GM18867 (cell line): ENCODE measurements around the gene OMA1.
"Not testable (repeated sequence)": the region's sequence is repeated elsewhere in the genome, so short reads cannot be mapped to it uniquely, and the experiment has no call there.

Experiments used
- ATAC-seq: cut with Tn5 transposase; IDR thresholded peaks from one replicate; pipeline ENCODE4 v1.9.1; 2021; ENCODE audit warnings: mild to moderate bottlenecking, moderate library complexity; ENCODE audit not compliant: unreplicated experiment

OMA1 gene

DNA sequence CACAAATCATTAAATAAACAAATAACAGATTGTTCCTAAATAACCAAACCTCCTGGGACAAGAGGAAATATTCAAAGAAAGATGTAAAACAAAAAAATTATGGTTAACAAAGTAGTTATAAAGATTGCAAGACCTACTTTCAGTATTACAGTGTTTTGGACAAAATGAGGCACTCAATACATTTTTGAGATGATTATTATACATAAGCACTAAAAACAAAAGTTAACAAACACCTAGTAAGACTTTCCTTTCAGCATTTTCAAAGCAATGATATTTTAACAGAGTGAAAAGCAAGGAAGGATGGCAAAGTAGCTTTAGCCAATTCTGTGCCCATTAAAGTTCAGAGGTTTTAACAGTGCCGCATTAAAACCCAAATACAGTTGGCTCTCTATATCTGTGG lies 17.2 kb downstream of the OMA1 start:
- no peak for ATAC-seq

DNA sequence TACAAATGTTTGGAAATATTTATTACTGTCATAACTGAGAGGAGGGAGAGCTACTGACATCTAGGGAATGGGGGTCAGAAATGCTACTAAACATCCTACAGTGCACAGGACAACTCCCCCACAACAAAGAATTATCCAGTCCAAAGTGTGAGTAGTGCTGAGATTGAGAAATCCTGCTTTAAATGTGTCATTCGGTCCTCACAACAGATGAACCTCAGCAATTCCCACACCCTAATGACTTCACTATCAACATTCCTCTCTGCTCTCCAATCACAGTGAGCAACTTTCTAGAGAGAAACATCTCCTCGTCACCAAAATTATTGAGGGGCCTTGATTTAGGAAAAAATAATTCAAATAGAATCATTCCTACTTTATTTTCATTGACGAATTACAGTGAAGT lies 18.0 kb downstream of the OMA1 start:
- no peak for ATAC-seq

DNA sequence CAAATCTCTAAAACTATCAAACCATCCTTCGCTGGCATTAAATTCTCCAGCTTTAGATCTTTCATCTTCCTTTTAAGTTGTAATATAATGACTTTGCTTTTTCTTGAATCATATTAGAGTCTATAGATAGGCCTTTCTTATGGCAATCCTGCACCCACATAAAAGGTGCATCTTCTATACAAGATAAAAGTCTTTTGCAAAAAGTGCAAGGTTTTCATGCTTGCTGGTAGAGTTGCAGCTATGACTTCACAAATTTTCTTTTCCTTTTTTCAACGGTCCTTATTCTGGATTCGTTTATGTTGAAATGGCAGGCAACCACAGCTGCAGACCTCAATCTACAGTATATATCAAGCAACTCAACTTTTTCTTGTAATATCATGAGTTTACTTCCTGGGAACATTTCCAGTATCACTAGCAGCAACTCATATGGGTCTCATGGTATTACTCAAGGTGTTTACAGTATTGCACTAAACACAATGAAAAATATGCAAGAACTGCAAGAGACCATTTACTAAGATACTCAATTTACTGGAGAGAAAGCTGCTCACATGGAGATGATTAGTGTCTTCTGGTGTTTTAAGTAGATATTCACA lies 22.1 kb downstream of the OMA1 start:
- ATAC-seq: no peak

DNA sequence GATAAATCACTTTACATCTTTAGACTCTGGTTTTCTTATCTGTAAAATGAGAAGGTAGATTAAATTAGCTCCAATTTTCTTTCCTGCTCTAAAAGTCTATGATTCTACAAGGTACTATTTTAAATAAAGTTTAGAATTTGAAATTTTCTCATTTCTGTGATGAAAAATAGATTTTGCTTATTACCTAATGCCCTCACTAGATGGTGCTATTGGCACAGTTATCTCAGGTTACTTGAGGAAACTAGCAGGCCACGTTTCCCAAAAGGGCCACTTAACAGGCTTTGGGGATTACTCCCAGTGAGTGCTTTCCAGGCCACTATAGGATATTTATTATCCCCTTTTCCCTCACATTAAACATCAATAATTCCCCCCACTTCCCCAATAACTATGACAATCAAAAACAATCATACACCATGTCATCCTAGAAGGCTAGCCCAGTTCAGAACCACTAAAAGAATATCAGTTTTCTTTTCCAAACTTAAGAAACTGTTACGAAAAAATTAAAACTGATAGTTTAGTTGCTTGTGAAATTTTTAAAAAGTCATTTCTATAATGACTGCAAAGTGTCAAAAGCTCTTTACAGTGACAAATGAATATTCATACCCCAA lies 30.6 kb downstream of the OMA1 start:
- no peak for ATAC-seq

DNA sequence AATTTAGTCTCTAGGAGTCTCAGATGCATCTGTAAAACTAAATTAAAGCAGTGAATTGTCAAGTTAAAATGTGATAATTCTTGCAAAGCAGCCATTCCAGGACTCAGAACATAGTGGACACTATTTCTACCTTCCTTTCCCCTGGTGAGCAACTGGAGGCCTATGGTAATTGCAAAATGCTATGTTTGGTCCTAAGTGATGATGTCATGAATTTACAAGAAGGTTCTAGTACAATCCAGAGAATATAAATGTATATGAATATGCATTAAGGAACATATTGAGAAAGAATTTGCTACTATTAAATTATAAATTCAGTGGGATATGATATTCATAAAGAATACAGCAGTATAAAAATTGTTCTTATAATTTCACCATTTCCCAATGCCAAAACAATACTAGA lies 32.6 kb downstream of the OMA1 start:
- no peak for ATAC-seq

DNA sequence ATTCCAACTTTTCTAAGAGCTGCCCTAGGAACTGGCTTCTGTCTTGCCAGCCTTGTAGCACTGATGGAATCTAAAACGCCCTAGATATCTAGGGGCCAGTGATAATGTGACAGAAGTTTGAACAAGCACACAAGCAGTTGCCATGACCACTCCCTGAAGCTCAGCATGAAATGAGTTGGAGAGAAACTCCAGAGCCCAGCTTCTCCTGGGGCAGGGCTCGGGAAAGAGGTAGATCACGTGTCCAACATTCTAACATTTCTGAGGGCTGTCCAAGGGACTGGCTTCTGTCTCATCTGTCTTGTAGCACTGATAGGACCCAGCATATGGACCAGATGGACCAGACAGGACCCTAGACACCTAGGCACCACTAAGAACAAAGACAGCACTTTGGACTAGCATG lies 37.9 kb downstream of the OMA1 start:
- ATAC-seq: no peak

DNA sequence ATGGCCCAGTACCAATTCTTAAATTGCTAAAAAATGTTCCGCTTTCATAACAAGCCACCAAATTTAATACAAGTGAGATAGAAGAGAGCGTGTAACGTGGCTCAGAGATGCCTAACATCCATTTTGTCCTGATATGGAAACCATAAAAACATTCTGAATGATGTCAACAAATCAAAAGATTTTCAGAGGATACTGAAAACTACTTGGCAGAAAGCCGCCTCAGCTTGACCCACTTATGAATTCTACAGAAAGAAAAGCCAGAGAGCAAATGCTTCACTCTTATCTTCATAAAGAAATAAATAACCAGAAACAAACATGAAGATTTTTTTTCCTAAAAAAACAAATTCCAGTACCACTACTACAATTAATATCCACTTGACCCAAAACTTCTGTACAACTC lies 41.2 kb downstream of the OMA1 start:
- ATAC-seq: no peak

DNA sequence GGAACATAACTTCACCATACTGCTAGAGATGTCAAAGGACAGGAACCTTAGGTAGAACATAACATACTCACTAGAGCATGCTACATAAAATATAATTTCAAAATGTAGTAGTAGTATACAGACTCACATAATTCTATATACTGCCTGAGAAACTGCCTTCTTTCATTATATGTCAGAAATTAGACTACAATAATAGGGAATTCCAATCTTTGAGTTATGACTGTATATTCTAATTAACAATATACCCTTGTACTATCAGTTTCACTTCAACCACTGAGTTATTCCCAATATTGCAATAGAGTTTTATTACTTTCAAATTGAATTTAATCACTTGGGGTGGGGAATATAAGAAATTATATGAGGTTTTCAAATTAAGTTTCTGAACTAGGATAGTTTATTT lies 44.0 kb downstream of the OMA1 start:
- ATAC-seq: no peak

DNA sequence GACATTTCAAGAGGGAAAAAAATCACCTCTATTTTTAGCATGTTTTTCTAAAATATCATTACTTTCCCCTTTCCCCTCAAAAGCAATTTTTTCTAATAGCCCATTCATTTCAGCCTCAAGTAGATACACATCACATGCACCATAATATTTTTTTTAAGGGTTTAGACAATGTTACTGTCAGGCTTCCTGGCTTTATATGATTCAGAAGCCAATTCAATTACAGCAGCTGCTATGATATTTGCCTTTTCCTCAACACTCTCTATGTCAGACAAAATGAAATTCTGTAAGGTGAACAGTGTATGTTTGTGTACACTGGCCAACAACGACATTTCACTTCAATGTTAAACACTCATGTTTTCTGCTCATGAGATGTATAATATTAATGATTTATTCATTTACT lies 46.5 kb downstream of the OMA1 start:
- ATAC-seq: no peak

DNA sequence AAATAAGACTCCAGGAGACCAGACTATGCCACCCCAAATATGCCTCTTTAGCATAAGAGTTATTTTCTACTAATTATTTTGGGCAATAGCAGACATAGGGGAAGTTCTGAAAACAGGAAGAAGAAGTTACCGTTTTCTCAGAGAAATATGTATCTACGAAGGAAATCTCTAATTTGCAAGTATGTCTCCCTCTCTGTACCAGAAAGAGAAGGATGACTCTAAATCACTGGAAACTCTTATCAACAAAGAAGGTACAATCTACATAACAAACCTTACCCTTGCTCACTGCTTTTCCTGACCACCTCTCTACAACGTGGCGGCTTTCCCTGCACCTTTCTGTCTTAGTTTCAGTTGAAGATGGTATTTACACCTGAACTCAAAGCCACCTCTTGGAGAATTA lies 49.0 kb downstream of the OMA1 start:
- ATAC-seq: no peak

DNA sequence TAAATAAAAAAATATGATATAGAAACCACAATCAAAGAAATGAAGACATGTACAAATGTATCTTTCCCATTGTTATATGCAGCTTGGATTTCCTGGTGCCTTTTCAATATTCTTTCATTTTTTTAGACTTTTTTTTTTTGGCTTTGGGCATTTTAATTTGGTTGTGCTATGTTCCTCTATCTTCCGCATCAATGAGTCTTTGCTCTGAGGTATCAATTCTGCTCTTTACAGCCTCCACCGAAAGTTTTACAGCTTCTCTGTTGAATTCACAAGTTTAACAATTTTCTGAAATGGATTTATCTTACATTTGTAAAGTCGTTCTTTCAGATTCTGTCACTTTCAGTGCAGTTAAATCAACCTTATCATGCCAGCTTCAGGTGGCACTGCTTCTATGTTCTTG lies 50.5 kb downstream of the OMA1 start:
- no peak for ATAC-seq

DNA sequence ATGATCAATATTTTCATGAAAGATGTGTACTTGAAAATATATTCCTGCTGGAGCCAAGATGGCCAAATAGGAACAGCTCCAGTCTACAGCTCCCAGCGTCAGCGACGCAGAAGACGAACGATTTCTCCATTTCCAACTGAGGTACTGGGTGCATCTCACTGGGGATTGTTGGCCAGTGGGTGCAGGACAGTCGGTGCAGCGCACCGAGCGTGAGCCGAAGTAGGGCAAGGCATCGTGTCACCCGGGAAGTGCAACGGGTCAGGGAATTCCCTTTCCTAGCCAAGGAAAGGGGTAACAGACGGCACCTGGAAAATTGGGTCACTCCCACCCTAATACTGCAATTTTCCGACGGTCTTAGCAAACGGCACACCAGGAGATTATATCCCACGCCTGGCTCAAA lies 57.6 kb downstream of the OMA1 start:
- not testable (repeated sequence) for ATAC-seq

DNA sequence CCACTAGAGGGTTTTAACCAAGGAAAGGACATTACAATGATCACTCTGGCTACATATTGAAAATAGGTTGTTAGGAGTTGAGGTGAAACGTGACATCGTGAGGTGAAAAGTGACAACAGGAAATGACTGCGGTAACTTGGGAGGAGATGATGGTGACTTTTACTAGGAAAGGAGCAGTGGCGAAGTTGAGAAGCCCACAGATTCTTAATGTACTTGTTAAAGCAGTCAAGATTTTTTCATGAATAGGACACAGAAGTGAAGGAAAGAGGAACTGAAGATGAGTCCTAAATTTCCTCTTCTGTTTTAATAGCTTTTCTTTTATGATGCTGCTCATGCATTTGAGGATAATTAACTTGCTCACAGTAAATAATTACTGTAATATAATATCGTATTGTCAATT lies 59.5 kb downstream of the OMA1 start:
- no peak for ATAC-seq

DNA sequence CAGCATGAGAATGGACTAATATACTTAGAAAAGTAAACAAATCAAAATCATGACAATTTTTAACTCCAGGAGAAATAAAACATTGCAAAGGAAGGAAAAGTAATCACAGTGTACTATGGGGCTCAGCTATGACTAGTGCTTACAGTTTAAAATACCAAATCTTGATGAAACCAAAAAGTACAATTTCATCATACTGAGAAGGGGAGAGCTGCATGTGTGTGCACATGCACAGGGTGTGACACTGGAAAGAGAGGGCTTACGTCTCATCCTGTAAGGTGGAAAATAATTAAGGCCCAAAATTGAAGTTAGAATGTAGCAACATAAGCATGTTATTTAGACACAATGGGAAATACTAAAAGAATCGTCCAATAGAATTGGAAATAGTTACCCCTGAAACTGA lies 64.6 kb downstream of the OMA1 start:
- no peak for ATAC-seq

DNA sequence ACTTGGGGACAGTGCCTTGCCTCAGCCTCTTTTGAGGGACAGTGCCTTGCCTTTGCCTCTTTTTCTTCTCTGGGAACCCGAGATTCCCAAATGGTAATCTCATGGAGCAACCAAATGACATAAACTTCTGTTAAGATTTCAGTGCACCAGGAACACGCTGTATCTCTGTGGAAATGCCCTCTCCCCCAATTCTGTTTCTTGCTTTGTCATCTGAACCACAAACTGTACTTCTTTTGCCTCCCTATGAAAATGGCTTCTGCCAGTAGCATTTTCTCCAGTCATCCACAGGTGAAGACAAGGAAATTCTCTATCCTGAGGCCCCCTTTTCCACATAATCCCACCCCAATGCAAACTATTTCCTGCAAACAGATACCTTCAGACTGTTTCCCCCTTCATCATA lies 66.3 kb downstream of the OMA1 start:
- ATAC-seq: no peak

DNA sequence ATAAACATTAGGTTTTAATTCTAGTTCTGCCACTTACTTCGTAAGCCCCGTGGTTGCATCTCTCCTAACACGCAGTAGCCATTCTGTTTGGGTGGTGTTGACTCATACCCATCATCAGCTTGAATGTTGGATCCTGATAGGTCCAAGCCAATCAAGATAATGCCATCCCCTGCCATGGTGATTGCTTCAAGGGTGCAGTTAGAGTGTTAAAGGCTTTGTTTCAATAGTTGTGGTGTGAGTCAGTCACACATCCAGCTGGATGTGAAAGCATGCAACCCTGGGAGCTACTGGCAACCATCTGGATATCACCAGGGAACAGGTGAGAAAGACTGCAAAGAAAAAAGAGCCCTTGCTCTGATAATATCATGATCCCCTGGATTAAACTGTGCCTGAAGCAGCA lies 69.1 kb downstream of the OMA1 start:
- no peak for ATAC-seq

DNA sequence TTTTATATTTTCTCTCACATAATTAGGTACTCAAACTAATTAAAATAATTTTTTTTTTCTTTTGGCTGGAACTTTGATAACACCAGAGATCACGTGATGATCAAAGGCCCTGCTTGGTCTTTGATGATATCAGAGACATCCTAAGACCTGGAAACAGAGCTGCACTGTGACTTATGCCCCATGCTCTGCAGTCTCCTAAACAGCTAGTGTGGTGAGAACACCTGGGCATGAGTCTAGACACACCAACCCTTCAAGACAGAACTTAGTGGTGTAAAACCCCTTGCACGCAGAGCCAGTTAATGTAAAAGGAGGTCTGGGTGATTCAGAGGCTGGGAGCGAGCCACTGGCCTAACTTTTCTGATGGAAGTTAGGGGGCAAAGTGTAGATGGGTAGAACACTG lies 70.3 kb downstream of the OMA1 start:
- no peak for ATAC-seq

DNA sequence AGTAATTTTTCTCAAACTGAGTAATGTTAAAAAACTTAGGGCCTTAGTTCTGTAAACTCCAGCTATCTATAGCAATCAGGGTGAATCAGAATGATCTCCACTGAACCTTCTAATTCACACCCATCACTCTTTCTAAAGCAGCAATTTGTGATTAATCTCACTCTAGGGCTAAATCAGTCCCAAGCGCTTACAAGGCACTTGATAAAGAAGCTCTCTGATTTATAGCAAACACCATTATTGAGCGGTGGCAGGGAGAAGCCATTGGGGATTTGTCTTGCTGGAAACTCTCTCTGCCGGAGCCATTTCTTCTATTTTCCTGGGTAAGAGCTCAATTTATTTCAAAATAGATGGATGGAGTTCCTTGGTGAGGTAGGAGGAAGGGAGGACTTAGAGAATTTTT lies 77.0 kb downstream of the OMA1 start:
- ATAC-seq: no peak

DNA sequence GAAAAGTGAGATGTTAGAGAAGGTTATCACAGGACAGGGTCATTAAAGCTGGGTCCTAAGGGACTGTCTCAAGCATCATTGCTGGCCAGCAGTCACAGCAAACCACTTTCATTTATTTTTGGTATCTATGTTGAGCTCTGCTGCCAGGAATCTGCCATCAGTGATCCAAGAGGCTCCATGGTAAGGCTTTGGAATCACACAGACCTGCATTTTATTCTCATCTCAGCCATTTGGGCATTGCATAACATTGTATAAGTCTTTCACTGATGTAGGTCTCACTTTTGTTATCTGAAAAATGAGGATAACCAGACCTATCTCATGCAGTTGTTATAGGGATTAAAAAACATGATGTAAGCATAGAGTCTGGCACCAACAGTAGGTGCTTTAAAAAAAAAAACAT lies 77.5 kb downstream of the OMA1 start:
- ATAC-seq: no peak

DNA sequence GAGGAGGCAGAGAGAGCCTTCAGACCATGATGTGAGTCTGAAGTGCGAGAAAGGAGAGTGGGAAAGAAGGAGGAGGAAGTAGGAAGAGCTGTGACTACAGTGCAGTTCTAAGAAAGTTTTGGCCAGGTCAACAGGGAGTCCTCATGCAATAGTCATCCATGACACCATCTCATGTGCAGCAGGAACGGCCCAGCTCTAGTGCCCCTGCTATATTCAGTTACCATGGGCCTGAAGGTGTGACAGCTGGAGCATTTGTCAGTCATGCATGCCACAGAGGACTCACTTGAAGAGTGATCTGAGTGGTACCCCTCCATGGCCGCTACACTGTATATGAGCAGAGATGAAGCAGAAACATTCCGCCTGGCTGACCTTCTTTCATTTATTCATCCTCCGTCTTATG lies 77.9 kb downstream of the OMA1 start:
- ATAC-seq: no peak

DNA sequence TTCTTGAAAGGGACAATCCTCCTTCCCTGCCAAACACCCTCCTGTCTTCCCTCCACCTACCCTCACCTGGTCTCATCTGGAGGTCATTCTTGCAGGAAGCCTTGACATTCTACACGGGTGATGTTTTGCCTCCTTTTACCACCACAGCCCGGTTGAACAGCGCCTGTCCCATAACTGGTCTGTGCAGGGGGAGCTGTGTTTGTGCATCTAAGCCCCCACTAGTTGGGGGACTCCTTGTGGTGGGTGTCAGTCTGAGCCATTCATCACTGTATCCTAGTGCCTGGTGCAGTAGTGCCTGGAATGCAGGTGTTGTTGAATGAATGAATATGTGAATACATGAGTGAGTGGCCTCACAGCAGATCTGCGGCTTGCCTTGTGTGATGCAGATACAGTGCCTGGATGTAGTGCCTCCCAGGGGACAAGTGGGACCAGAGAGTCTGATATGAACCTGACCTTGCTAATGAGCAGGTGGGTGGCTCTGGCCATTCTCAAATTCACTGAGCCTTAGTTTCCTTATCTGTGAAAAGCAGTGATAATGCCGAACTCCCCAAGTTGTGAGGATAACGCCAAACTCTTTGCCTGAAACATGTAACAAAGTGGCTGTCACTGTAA lies 79.8 kb downstream of the OMA1 start:
- ATAC-seq: no peak

DNA sequence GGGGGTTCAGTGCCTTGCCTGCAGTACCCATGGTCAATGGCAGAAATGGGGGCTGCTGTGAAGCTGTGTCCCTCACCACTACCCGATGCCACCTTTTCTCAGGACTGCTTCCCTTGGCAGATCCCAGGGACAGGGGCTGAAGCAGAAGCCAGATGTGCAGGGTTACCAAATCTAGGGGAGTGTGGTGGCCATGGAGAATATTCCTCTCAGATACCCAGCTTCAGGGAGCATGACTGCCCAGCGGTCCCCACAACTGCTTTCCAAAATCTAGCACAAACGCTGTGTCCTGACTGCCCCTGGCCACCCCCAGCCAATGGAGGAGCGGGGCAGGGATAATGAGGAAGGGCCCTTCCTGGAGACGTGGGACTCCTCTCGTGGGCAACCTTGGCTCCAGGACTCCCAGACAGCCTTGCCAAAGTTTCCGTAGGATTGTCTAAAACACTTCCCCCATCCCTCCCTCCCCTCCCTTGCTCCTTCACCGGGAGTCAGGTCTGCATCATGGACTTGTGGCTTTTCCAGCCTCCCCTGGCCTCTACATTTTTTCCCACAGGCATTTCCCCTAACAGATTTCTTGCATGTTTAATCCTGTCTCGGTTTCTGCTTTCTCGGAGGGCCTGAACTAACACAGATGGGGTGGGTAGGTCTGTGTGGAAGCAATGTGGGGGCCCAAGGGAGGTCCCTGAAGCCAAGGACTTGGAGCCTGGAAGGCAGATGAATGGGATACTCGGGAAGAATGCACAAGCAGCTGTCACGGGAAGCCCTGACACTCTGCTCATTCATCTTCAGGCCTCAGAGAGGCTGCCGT lies 80.5 kb downstream of the OMA1 start:
- ATAC-seq: no peak
